WTC11 (cell line): ENCODE results near the gene SIPA1L3. TPM values are rescaled to one million over a fixed set of nuclear protein-coding genes. Genes with fewer than 3 reads are reported as not detected.

Source experiments
- ATAC-seq: fragments of 200-7000 bp; cut with Tn5 transposase; 2 replicates; pipeline ENCODE4 v1.10.0; 2021; ENCODE audit warnings: mild to moderate bottlenecking, moderate library complexity
- CTCF ChIA-PET: fragments of 300-600 bp; sonication (Branson Sonifier 250); formaldehyde crosslinking; loops from one replicate; lab custom pipeline; 2021; ENCODE audit warnings: antibody characterized with exemption; lab: Charles Lee
- POLR2A ChIA-PET: fragments of 350-600 bp; sonication (Branson Sonifier 250); formaldehyde crosslinking; loops from one replicate; lab custom pipeline; 2021; ENCODE audit warnings: antibody characterized with exemption; lab: Charles Lee
- DNase-seq: peaks from one replicate; pipeline ENCODE4 v3.0.0; 2021; ENCODE audit warnings: low spot score
- H3K27ac Mint-ChIP-seq: 2 replicates; pipeline ENCODE4 v1.8.0; 2021; ENCODE audit warnings: mixed read lengths
- H3K27me3 Mint-ChIP-seq: 2 replicates; pipeline ENCODE4 v1.8.0; 2021; ENCODE audit warnings: low read depth, mild to moderate bottlenecking, moderate library complexity, mixed read lengths
- H3K36me3 Mint-ChIP-seq: 2 replicates; pipeline ENCODE4 v1.8.0; 2021; ENCODE audit warnings: mixed read lengths
- H3K4me1 Mint-ChIP-seq: 2 replicates; pipeline ENCODE4 v1.8.0; 2022; ENCODE audit warnings: mixed read lengths
- H3K4me3 Mint-ChIP-seq: 2 replicates; pipeline ENCODE4 v1.8.0; 2021; ENCODE audit warnings: mild to moderate bottlenecking, moderate library complexity, mixed read lengths
- H3K9me3 Mint-ChIP-seq: 2 replicates; pipeline ENCODE4 v1.8.0; 2021; ENCODE audit warnings: mixed read lengths
- CBFB ChIP-seq: sonication (generic); formaldehyde crosslinking; IDR thresholded peaks from 2 replicates; pipeline ENCODE4 v1.8.1; 2022; ENCODE audit warnings: mild to moderate bottlenecking, low read depth, missing genetic modification reagents
- FOXJ3 ChIP-seq: sonication (generic); formaldehyde crosslinking; IDR thresholded peaks from 2 replicates; pipeline ENCODE4 v1.9.0; 2021; ENCODE audit warnings: missing genetic modification reagents, mild to moderate bottlenecking, borderline replicate concordance
- PREB ChIP-seq: sonication (generic); formaldehyde crosslinking; IDR thresholded peaks from 2 replicates; pipeline ENCODE4 v1.8.1; 2022; ENCODE audit warnings: mild to moderate bottlenecking, missing genetic modification reagents, moderate library complexity, borderline replicate concordance
- PRRX2 ChIP-seq: fragments of 250-450 bp; sonication (Bioruptor Pico); IDR thresholded peaks from 2 replicates; pipeline ENCODE4 v1.8.0; 2021; ENCODE audit warnings: mild to moderate bottlenecking
- SP1 ChIP-seq: sonication (generic); formaldehyde crosslinking; conservative IDR thresholded peaks from 2 replicates; pipeline ENCODE4 v1.8.1; 2022; ENCODE audit warnings: missing genetic modification reagents
- TP53 ChIP-seq: sonication (generic); formaldehyde crosslinking; IDR thresholded peaks from 2 replicates; pipeline ENCODE4 v1.8.1; 2023; ENCODE audit warnings: mild to moderate bottlenecking, missing genetic modification reagents
- total RNA-seq: library from RNA; stranded (reverse); gene quantifications from 3 replicates; pipeline ENCODE4 v1.2.3, GENCODE V29; 2021
- TF ChIP-seq, protein P1 (sequence below): sonication (generic); formaldehyde crosslinking; IDR thresholded peaks from 2 replicates; pipeline ENCODE4 v1.8.1; 2023; ENCODE audit warnings: mild to moderate bottlenecking, missing genetic modification reagents, borderline replicate concordance
- TF ChIP-seq, protein P2 (sequence below): sonication (generic); formaldehyde crosslinking; IDR thresholded peaks from 2 replicates; pipeline ENCODE4 v1.8.0; 2022; ENCODE audit warnings: mild to moderate bottlenecking, missing genetic modification reagents
- TF ChIP-seq, protein P3 (sequence below): fragments of 250-450 bp; sonication (Bioruptor Pico); IDR thresholded peaks from 2 replicates; pipeline ENCODE4 v1.9.0; 2021; ENCODE audit warnings: mild to moderate bottlenecking, borderline replicate concordance

The SIPA1L3 gene
- total RNA-seq, 1 experiment from 2014 or later, result 41.5 TPM

DNA sequence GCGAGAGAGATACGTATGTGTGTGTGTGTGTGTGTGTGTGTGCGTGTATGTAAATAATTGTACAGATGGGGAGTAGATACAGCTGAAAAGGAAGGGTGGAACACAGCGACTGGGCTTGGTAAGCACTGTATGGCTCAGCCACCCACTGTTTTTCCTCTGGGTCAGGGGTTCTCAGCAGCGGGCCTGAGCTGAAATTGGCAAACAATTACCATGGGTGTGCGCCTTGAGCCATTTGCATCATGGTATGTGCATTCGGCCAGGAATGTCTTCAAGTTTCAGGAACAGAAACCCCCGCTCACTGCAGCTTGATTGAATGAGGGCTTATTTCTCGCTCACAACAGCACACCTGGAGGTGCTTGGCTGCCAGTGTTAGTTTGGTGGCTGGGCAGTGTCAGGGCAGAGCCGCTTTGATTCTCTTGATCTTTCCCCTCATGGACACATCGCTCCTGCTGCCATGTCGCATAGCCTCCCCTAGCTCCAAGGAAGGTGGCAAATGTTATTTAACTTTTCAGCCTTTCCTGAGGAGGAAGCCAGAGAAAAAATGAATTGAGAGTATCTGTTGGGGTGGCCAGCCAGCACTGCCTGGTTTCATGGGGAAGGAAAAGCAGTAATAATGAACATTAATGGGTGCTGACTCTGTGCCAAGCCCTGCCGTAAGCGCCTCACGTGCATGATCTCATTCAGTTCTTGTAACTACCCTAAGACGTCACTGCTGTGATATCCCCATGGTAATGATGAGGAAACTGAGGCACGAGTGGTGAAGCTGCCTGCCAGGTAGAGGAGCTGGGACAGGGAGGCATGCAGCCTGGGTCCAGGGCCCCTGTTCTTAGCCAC is 126.9 kb downstream of the SIPA1L3 start (continued):
- TF ChIP-seq, protein P1, sequence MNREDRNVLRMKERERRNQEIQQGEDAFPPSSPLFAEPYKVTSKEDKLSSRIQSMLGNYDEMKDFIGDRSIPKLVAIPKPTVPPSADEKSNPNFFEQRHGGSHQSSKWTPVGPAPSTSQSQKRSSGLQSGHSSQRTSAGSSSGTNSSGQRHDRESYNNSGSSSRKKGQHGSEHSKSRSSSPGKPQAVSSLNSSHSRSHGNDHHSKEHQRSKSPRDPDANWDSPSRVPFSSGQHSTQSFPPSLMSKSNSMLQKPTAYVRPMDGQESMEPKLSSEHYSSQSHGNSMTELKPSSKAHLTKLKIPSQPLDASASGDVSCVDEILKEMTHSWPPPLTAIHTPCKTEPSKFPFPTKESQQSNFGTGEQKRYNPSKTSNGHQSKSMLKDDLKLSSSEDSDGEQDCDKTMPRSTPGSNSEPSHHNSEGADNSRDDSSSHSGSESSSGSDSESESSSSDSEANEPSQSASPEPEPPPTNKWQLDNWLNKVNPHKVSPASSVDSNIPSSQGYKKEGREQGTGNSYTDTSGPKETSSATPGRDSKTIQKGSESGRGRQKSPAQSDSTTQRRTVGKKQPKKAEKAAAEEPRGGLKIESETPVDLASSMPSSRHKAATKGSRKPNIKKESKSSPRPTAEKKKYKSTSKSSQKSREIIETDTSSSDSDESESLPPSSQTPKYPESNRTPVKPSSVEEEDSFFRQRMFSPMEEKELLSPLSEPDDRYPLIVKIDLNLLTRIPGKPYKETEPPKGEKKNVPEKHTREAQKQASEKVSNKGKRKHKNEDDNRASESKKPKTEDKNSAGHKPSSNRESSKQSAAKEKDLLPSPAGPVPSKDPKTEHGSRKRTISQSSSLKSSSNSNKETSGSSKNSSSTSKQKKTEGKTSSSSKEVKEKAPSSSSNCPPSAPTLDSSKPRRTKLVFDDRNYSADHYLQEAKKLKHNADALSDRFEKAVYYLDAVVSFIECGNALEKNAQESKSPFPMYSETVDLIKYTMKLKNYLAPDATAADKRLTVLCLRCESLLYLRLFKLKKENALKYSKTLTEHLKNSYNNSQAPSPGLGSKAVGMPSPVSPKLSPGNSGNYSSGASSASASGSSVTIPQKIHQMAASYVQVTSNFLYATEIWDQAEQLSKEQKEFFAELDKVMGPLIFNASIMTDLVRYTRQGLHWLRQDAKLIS (CRISPR knock-in tag), result no peak

DNA sequence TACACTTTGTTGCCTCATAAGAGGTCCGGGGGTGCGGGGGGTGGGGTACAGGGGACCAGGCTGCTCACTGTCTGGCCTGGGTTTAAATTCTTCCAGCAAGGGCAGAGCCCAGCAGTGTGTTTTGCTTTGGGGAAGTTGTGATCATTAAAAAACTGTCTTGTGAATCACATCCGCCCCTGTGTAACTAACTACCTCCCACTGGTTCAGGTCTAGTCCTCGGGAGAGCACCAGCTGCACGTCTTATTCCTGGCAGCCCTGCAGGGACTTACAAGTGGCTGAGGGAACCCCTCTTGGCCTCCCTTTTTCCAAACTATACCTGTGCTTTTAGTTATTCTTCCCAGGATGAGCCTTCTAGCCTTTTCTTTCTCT is 127.5 kb downstream of the SIPA1L3 start:
- H3K4me1 Mint-ChIP-seq, result peaks cover 60% of the 10 kb centered on the region
- POLR2A ChIA-PET, result no interaction called here

GRCh38 chr19:38035515-38036495 is 128.8 kb downstream of the SIPA1L3 start:
- Mint-ChIP-seq H3K4me1 (peaks cover 60% of the 10 kb centered on the region), H3K9me3 (peaks cover 8% of the 10 kb centered on the region), H3K36me3 (peaks cover 8% of the 10 kb centered on the region), H3K27me3 (no peaks in the 10 kb centered on the region; the same call in 1 of the 2 replicates), H3K27ac (peak overlapping the region; percentile 84), H3K4me3 (no peak overlapping the region)
- TF ChIP-seq, protein P2, sequence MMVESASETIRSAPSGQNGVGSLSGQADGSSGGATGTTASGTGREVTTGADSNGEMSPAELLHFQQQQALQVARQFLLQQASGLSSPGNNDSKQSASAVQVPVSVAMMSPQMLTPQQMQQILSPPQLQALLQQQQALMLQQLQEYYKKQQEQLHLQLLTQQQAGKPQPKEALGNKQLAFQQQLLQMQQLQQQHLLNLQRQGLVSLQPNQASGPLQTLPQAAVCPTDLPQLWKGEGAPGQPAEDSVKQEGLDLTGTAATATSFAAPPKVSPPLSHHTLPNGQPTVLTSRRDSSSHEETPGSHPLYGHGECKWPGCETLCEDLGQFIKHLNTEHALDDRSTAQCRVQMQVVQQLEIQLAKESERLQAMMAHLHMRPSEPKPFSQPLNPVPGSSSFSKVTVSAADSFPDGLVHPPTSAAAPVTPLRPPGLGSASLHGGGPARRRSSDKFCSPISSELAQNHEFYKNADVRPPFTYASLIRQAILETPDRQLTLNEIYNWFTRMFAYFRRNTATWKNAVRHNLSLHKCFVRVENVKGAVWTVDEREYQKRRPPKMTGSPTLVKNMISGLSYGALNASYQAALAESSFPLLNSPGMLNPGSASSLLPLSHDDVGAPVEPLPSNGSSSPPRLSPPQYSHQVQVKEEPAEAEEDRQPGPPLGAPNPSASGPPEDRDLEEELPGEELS (CRISPR knock-in tag), result no peak
- TF ChIP-seq CBFB (no peak), TP53 (CRISPR knock-in tag) (no peak)
- POLR2A ChIA-PET, result no interaction called here
- ATAC-seq, result no peak
- CTCF ChIA-PET, result interaction anchor here (0.8 to 2.2 kb wide), 4 partner anchors 42 to 129 kb away, joined by 3 to 10 read pairs (median 4); partner anchors contain the start of genes SIPA1L3 and WDR87
- DNase-seq, result no peak

More for the DNA sequence above, 127.5 kb downstream of the SIPA1L3 start:
- Mint-ChIP-seq H3K4me3 (no peak overlapping the region), H3K36me3 (peaks cover 14% of the 10 kb centered on the region), H3K27ac (peak overlapping the region; percentile 71; the same call in 1 of the 2 replicates), H3K9me3 (peaks cover 11% of the 10 kb centered on the region), H3K27me3 (no peaks in the 10 kb centered on the region; the same call in 1 of the 2 replicates)
- ATAC-seq (no peak), DNase-seq (no peak)
- CTCF ChIA-PET, result interaction anchor here (1.2 to 2.2 kb wide), 2 partner anchors 12 to 128 kb away, joined by 4 to 10 read pairs; partner anchors contain the start of genes SIPA1L3 and WDR87
- TF ChIP-seq TP53 (CRISPR knock-in tag), result no peak

- no peak for DNase-seq
- Mint-ChIP-seq H3K9me3 (peaks cover 3% of the 10 kb centered on the region), H3K27ac (peak overlapping the region; percentile 84), H3K4me1 (peaks cover 58% of the 10 kb centered on the region), H3K27me3 (no peaks in the 10 kb centered on the region), H3K36me3 (peaks cover 2% of the 10 kb centered on the region; the same call in 1 of the 2 replicates), H3K4me3 (no peak overlapping the region)
- peak; percentile 40 for ATAC-seq
- CTCF ChIA-PET, result interaction anchor here (0.7 to 1.5 kb wide), 7 partner anchors 18 to 298 kb away, joined by 3 to 6 read pairs (median 3); no protein-coding TSS in a partner anchor
- POLR2A ChIA-PET, result interaction anchor here (1.1 to 1.8 kb wide), 2 partner anchors 22 to 33 kb away, joined by 4 to 8 read pairs; no protein-coding TSS in a partner anchor
- TF ChIP-seq PREB, result no peak
- TF ChIP-seq, protein P3, sequence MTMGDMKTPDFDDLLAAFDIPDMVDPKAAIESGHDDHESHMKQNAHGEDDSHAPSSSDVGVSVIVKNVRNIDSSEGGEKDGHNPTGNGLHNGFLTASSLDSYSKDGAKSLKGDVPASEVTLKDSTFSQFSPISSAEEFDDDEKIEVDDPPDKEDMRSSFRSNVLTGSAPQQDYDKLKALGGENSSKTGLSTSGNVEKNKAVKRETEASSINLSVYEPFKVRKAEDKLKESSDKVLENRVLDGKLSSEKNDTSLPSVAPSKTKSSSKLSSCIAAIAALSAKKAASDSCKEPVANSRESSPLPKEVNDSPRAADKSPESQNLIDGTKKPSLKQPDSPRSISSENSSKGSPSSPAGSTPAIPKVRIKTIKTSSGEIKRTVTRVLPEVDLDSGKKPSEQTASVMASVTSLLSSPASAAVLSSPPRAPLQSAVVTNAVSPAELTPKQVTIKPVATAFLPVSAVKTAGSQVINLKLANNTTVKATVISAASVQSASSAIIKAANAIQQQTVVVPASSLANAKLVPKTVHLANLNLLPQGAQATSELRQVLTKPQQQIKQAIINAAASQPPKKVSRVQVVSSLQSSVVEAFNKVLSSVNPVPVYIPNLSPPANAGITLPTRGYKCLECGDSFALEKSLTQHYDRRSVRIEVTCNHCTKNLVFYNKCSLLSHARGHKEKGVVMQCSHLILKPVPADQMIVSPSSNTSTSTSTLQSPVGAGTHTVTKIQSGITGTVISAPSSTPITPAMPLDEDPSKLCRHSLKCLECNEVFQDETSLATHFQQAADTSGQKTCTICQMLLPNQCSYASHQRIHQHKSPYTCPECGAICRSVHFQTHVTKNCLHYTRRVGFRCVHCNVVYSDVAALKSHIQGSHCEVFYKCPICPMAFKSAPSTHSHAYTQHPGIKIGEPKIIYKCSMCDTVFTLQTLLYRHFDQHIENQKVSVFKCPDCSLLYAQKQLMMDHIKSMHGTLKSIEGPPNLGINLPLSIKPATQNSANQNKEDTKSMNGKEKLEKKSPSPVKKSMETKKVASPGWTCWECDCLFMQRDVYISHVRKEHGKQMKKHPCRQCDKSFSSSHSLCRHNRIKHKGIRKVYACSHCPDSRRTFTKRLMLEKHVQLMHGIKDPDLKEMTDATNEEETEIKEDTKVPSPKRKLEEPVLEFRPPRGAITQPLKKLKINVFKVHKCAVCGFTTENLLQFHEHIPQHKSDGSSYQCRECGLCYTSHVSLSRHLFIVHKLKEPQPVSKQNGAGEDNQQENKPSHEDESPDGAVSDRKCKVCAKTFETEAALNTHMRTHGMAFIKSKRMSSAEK (CRISPR knock-in tag), result no peak
- no peak for TF ChIP-seq PRRX2
- TF ChIP-seq SP1 (CRISPR knock-in tag), result no peak
- no peak for TF ChIP-seq FOXJ3
Observed at GRCh38 chr19:38036707-38037611, 130.0 kb downstream of the SIPA1L3 start.
